B cell (primary cell): ENCODE data around the gene STOML3. TPM values are rescaled to one million over a fixed set of nuclear protein-coding genes. Genes with fewer than 3 reads are reported as not detected.

Source experiments
- ATAC-seq: fragments of 200-7000 bp; cut with Tn5 transposase; one replicate; pipeline ENCODE4 v1.10.0; 2021; ENCODE audit warnings: low read depth, mild to moderate bottlenecking, moderate number of reproducible peaks, moderate library complexity
- CTCF ChIA-PET: fragments of 350-600 bp; sonication (Branson Sonifier 250); formaldehyde crosslinking; loops from one replicate; lab custom pipeline; 2021; ENCODE audit warnings: antibody characterized with exemption, inconsistent platforms; lab: Charles Lee
- POLR2A ChIA-PET: fragments of 350-600 bp; sonication (Branson Sonifier 250); formaldehyde crosslinking; loops from one replicate; lab custom pipeline; 2021; ENCODE audit warnings: antibody characterized with exemption; lab: Charles Lee
- DNase-seq: peaks from one replicate; pipeline ENCODE4 v3.0.0; 2013
- H2AFZ ChIP-seq: 2 replicates; pipeline ENCODE4 v1.6.1; 2012; ENCODE audit warnings: mild to moderate bottlenecking, low read depth, low read length; ENCODE audit not compliant: insufficient read depth, poor library complexity, severe bottlenecking
- H3K27ac ChIP-seq, 2 donors: 1 replicate in 1 of 2; 2 replicates in 1 of 2; pipeline ENCODE4 v1.5.1; 2012 to 2013; ENCODE audit warnings: low read length in 2 of 2, mild to moderate bottlenecking in 2 of 2, moderate library complexity in 1 of 2
- H3K27me3 ChIP-seq, 4 experiments: fragments of 200-600 bp in 1 of 4; sonication (generic) in 1 of 4; replicated peaks in 1 of 4; 1 replicate in 2 of 4; 2 replicates in 2 of 4; pipeline versions ENCODE4 v1.6.1 to v1.7.0; 2013 to 2016; ENCODE audit warnings: low read length in 3 of 4, mild to moderate bottlenecking in 2 of 4, mixed read lengths in 1 of 4, moderate library complexity in 1 of 4; ENCODE audit not compliant: insufficient read depth in 4 of 4, control insufficient read depth in 3 of 4; ENCODE audit errors: control extremely low read depth in 1 of 4
- H3K36me3 ChIP-seq, 2 experiments: replicated peaks in 1 of 2; 1 replicate in 1 of 2; 2 replicates in 1 of 2; pipeline versions ENCODE4 v1.6.1 to v1.7.1; 2013; ENCODE audit warnings: low read length in 1 of 2; ENCODE audit not compliant: insufficient read depth in 2 of 2, control insufficient read depth in 1 of 2; ENCODE audit errors: control extremely low read depth in 1 of 2, extremely low read depth in 1 of 2
- H3K4me1 ChIP-seq, 2 donors: fragments of 200-600 bp in 1 of 2; sonication (generic) in 1 of 2; 1 replicate in 1 of 2; 2 replicates in 1 of 2; pipeline versions ENCODE4 v1.5.1 to v1.6.1; 2013 to 2017; ENCODE audit warnings: low read length in 2 of 2; ENCODE audit not compliant: control insufficient read depth in 2 of 2, insufficient read depth in 2 of 2
- H3K4me2 ChIP-seq: replicated peaks from 2 replicates; pipeline ENCODE3; 2012; ENCODE audit warnings: mild to moderate bottlenecking, low read depth, low read length; ENCODE audit not compliant: poor library complexity, severe bottlenecking
- H3K4me3 ChIP-seq, 5 experiments: fragments of 200-600 bp in 1 of 5; sonication (generic) in 1 of 5; 1 replicate in 3 of 5; 2 replicates in 2 of 5; pipeline versions ENCODE4 v1.5.1 to v1.7.0; 2011 to 2016; ENCODE audit warnings: low read length in 4 of 5, mild to moderate bottlenecking in 4 of 5, low read depth in 2 of 5, control low read depth in 1 of 5, moderate library complexity in 1 of 5; ENCODE audit not compliant: insufficient read depth in 1 of 5; ENCODE audit errors: control extremely low read depth in 1 of 5, extremely low read depth in 1 of 5
- H3K79me2 ChIP-seq: fragments of 200-600 bp; sonication (generic); one replicate; pipeline ENCODE4 v1.6.0; 2016; ENCODE audit warnings: low read length; ENCODE audit not compliant: control insufficient read depth, insufficient read depth
- H3K9ac ChIP-seq: fragments of 200-600 bp; sonication (generic); 2 replicates; pipeline ENCODE4 v1.6.1; 2017; ENCODE audit warnings: mild to moderate bottlenecking, low read length, moderate library complexity
- H3K9me3 ChIP-seq, 3 donors: one replicate each; pipeline versions ENCODE4 v1.6.1 to v1.7.1; 2013; ENCODE audit warnings: low read length in 2 of 3; ENCODE audit not compliant: control insufficient read depth in 2 of 3, insufficient read depth in 1 of 3; ENCODE audit errors: control extremely low read depth in 1 of 3
- H4K20me1 ChIP-seq: 2 replicates; pipeline ENCODE4 v1.6.0; 2012; ENCODE audit warnings: mild to moderate bottlenecking, low read length; ENCODE audit not compliant: insufficient read depth, control insufficient read depth, poor library complexity, severe bottlenecking
- H3K27ac Mint-ChIP-seq: one replicate; pipeline ENCODE4 v1.8.0; 2021; ENCODE audit warnings: mixed read lengths
- H3K27me3 Mint-ChIP-seq: one replicate; pipeline ENCODE4 v1.8.0; 2021; ENCODE audit warnings: mixed read lengths
- H3K4me1 Mint-ChIP-seq: one replicate; pipeline ENCODE4 v1.8.0; 2021; ENCODE audit warnings: mixed read lengths
- H3K4me3 Mint-ChIP-seq: one replicate; pipeline ENCODE4 v1.8.0; 2021; ENCODE audit warnings: mixed read lengths
- H3K9me3 Mint-ChIP-seq: one replicate; pipeline ENCODE4 v1.8.0; 2022; ENCODE audit warnings: mixed read lengths; ENCODE audit not compliant: insufficient read depth
- EZH2 ChIP-seq: IDR thresholded peaks from 2 replicates; pipeline ENCODE4 v1.6.1; 2012; ENCODE audit warnings: borderline replicate concordance, low read depth, mild to moderate bottlenecking, moderate library complexity, low read length; ENCODE audit not compliant: insufficient read depth, poor library complexity, severe bottlenecking
- WGBS: methylation state at CpG from one replicate; pipeline ENCODE4 v1.1.5; 2013; ENCODE audit warnings: missing lambda C conversion rate; ENCODE audit not compliant: insufficient coverage; 5-methylcytosine and 5-hydroxymethylcytosine counted together
- intact Hi-C: fragments of 100-400 bp; cut with micrococcal nuclease; formaldehyde crosslinking; loops from one replicate; pipeline ENCODE4 v1.10.0; 2022
- polyA plus RNA-seq: library from polyadenylated mRNA; depleted of rRNA; stranded (reverse); fragments of >200 nt; gene quantifications from 2 replicates; pipeline ENCODE4 v1.2.3, GENCODE V29; 2012
- total RNA-seq, 2 donors: library from RNA; stranded (reverse); fragments of 120-200 nt in 1 of 2; gene quantifications; 1 replicate in 1 of 2; 2 replicates in 1 of 2; pipeline versions ENCODE4 v1.2.3 to v1.2.4, GENCODE V29; 2013 to 2022
- TF ChIP-seq, protein P1 (sequence below): fragments of 200-600 bp; IDR thresholded peaks from one replicate; pipeline ENCODE4 v1.8.0; 2022; ENCODE audit warnings: antibody characterized with exemption, mild to moderate bottlenecking

STOML3 gene
- total and polyA plus RNA-seq, 2 donors (not counting 1 experiment from before 2014, with no cell fraction given), result not detected

DNA sequence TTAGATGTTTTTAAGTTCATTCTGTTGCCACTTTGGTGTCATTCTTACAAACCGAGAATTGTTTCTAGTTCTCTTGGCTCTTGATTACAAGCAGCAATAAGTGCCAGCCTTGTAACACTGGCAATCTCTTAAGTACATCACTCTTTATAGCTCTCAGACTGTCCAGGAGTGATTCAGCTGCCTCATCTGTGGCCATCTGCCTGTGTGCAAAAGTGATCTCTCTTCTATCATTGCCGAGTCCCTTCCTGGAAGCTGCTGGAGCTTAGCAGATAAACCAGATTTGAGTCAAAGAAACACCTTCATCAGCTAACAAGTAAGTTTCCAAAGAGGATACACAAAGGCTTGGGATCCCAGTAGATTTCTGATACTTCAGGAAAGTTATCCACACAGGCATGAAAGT lies 23.2 kb downstream of the STOML3 start:
- Histone ChIP-seq H4K20me1 (no peaks in the 10 kb centered on the region), H2AFZ (no peak overlapping the region), H3K9me3 (no peaks in the 10 kb centered on the region), H3K79me2 (no peaks in the 10 kb centered on the region), H3K27me3 (no peaks in the 10 kb centered on the region), H3K36me3 (no peaks in the 10 kb centered on the region), H3K27ac (no peak overlapping the region), H3K4me1 (no peaks in the 10 kb centered on the region), H3K4me3 (no peak overlapping the region), H3K4me2 (no peak overlapping the region), H3K9ac (no peak overlapping the region)
- Mint-ChIP-seq H3K4me3 (no peak overlapping the region), H3K9me3 (no peaks in the 10 kb centered on the region), H3K27ac (no peak overlapping the region), H3K27me3 (peaks cover 14% of the 10 kb centered on the region), H3K4me1 (no peaks in the 10 kb centered on the region)
- ChIA-PET POLR2A (no interaction called here), CTCF (interaction anchor here (0.9 kb wide), 1 partner anchor 18 kb away, joined by 3 read pairs; no protein-coding TSS in a partner anchor)
- ATAC-seq, result no peak
- intact Hi-C loops, result no loop called here
- 89% methylated on average over 2 of the region's 2 CpGs for WGBS
- DNase-seq, result no peak
- TF ChIP-seq, protein P1, sequence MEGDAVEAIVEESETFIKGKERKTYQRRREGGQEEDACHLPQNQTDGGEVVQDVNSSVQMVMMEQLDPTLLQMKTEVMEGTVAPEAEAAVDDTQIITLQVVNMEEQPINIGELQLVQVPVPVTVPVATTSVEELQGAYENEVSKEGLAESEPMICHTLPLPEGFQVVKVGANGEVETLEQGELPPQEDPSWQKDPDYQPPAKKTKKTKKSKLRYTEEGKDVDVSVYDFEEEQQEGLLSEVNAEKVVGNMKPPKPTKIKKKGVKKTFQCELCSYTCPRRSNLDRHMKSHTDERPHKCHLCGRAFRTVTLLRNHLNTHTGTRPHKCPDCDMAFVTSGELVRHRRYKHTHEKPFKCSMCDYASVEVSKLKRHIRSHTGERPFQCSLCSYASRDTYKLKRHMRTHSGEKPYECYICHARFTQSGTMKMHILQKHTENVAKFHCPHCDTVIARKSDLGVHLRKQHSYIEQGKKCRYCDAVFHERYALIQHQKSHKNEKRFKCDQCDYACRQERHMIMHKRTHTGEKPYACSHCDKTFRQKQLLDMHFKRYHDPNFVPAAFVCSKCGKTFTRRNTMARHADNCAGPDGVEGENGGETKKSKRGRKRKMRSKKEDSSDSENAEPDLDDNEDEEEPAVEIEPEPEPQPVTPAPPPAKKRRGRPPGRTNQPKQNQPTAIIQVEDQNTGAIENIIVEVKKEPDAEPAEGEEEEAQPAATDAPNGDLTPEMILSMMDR, result no peak
- TF ChIP-seq EZH2, result no peak

DNA sequence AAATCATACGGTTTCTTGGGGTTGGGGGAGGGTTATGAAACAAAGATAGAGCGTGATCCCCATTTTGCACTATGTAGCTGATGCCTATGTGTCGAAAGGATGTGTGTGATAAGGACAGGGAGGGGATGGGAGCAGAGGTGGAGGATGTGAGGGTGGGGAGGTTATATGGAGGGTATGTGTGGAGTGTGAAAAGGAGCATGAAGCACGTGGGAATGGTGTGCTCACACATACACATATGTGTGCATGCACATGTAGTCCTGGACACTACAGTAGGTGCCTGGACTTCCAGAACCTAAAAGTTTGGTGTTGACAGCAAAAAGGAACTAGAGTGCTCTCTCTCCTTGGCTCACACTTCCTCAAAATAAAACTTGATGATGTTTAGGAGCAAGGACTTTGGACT lies 25.4 kb downstream of the STOML3 start:
- Histone ChIP-seq H4K20me1 (no peaks in the 10 kb centered on the region), H3K9me3 (peaks cover 0 to 3% (median 0%) of the 10 kb centered on the region in 3 donors), H3K27ac (no peak overlapping the region), H3K36me3 (no peaks in the 10 kb centered on the region), H3K27me3 (no peaks in the 10 kb centered on the region), H3K4me2 (no peak overlapping the region), H3K9ac (no peak overlapping the region), H3K4me1 (no peaks in the 10 kb centered on the region), H3K79me2 (no peaks in the 10 kb centered on the region), H2AFZ (no peak overlapping the region), H3K4me3 (no peak overlapping the region)
- CTCF ChIA-PET, result interaction anchor here (0.7 kb wide), 1 partner anchor 561 kb away, joined by 3 read pairs; no protein-coding TSS in a partner anchor
- TF ChIP-seq, protein P1, result no peak
- TF ChIP-seq EZH2, result no peak
- Mint-ChIP-seq H3K27me3 (peaks cover 11% of the 10 kb centered on the region), H3K4me3 (no peak overlapping the region), H3K9me3 (no peaks in the 10 kb centered on the region), H3K4me1 (no peaks in the 10 kb centered on the region), H3K27ac (no peak overlapping the region)
- POLR2A ChIA-PET, result no interaction called here
- ATAC-seq (no peak), DNase-seq (no peak)
- intact Hi-C loops, result no loop called here
- 100% methylated on average over 3 of the region's 4 CpGs for WGBS
